Left lung (tissue), 10 donors: Measurements from ENCODE around the gene ANGPTL2. TPM values are rescaled to one million over a fixed set of nuclear protein-coding genes. Genes with fewer than 3 reads are reported as not detected.

Experiments
- ATAC-seq: fragments of 200-7000 bp; cut with Tn5 transposase; one replicate; pipeline ENCODE4 v1.9.1; 2020; ENCODE audit warnings: moderate library complexity
- DNase-seq, 4 donors: peaks; one replicate each; pipeline ENCODE4 v3.0.0-alpha.2; 2013 to 2020
- H3K27ac ChIP-seq, 2 donors: fragments of 200-600 bp; sonication (generic) in 1 of 2; one replicate each; pipeline versions ENCODE4 v1.5.0 to v1.8.0; 2020 to 2021
- H3K27me3 ChIP-seq, 2 donors: fragments of 200-600 bp; sonication (generic) in 1 of 2; one replicate each; pipeline versions ENCODE4 v1.5.0 to v1.8.0; 2020 to 2021
- H3K36me3 ChIP-seq, 2 donors: fragments of 200-600 bp; sonication (generic) in 1 of 2; one replicate each; pipeline versions ENCODE4 v1.5.0 to v1.8.0; 2020 to 2021
- H3K4me1 ChIP-seq, 2 donors: fragments of 200-600 bp; one replicate each; pipeline ENCODE4 v1.8.0; 2021
- H3K4me3 ChIP-seq, 2 donors: fragments of 200-600 bp; sonication (generic) in 1 of 2; one replicate each; pipeline versions ENCODE4 v1.5.0 to v1.8.0; 2020 to 2021; ENCODE audit warnings: mild to moderate bottlenecking in 1 of 2
- H3K9me3 ChIP-seq, 2 donors: fragments of 200-600 bp; sonication (generic) in 1 of 2; one replicate each; pipeline versions ENCODE4 v1.5.0 to v1.8.0; 2020 to 2021
- intact Hi-C, 2 donors: fragments of 100-400 bp; cut with DNase I; formaldehyde crosslinking; loops; one replicate each; pipeline versions ENCODE4 v1.11.2 to v1.14.2; 2022
- polyA plus RNA-seq, 6 donors: library from polyadenylated mRNA; unstranded; fragments of 120-200 nt; gene quantifications; one replicate each; pipeline ENCODE4 v1.2.1, GENCODE V29; 2013; ENCODE audit not compliant: insufficient read length in 6 of 6
- total RNA-seq, 2 donors: library from RNA; stranded (reverse); fragmentation: NEBNext Ultra II Directional; extraction: Animal tissue kit (Norgen Biotek cat#: 25700); gene quantifications; one replicate each; pipeline ENCODE4 v1.2.1, GENCODE V29; 2021
- TF ChIP-seq, protein P1 (sequence below), 2 donors: fragments of 200-600 bp; sonication (generic) in 1 of 2; IDR thresholded peaks; one replicate each; pipeline versions ENCODE4 v1.5.0 to v1.8.0; 2021; ENCODE audit warnings: antibody characterized with exemption in 2 of 2
- donor health status: DM: no; HTN: yes; CAD: no.
- donor health status: DM: no; HTN: no; CAD: no.

Gene ANGPTL2
- total and polyA plus RNA-seq, 8 donors: 22.7 to 34.7 (median 30.1) TPM

DNA sequence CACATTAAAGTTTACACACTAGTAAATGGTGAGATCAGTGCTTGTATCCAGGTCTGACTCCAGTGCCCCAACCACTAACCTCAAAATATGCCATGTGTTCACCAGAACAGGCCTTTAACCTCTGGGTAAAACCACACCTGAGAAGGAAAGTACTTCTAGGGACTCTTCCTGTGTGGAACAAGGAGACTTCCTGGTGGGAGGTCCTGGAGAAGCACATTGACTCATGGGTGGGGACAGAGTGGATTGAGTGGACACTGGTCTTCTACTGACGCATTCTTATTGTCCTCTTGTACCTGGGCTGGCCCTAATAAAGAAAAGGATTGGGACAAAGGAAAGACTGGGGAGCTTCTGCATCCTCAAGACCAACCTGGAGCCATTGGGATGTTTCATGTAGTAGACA is 43.4 kb downstream of the ANGPTL2 start:
- H3K36me3 ChIP-seq: no peaks in the 10 kb centered on the region
- no peak for ATAC-seq

DNA sequence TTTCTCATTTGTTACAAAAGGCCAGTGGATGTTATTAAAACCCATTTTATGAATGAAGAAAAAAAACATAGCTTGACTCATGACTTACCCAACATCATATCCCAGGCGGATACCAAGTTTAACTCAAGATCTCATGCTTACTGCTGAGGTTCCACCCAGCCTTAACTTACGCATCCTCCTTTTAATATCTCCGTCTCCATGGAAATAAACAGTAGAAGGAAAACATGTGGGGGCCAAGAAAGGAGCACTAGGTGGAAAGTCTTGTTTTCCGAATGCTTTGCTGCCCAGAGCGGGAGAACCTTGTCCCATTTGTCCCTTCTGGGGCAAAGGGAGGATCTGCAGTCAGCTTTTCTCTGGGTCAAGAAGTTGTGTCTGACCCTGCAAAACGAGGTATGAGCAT is 44.1 kb downstream of the ANGPTL2 start:
- DNase-seq: no peak
- no peak overlapping the region for H3K27ac ChIP-seq

More for the DNA sequence above, 43.4 kb downstream of the ANGPTL2 start:
- Histone ChIP-seq H3K27me3 (no peaks in the 10 kb centered on the region), H3K4me3 (no peak overlapping the region), H3K27ac (no peak overlapping the region), H3K4me1 (peaks cover 17 to 26% of the 10 kb centered on the region in 2 donors), H3K9me3 (no peaks in the 10 kb centered on the region)
- TF ChIP-seq, protein P1, sequence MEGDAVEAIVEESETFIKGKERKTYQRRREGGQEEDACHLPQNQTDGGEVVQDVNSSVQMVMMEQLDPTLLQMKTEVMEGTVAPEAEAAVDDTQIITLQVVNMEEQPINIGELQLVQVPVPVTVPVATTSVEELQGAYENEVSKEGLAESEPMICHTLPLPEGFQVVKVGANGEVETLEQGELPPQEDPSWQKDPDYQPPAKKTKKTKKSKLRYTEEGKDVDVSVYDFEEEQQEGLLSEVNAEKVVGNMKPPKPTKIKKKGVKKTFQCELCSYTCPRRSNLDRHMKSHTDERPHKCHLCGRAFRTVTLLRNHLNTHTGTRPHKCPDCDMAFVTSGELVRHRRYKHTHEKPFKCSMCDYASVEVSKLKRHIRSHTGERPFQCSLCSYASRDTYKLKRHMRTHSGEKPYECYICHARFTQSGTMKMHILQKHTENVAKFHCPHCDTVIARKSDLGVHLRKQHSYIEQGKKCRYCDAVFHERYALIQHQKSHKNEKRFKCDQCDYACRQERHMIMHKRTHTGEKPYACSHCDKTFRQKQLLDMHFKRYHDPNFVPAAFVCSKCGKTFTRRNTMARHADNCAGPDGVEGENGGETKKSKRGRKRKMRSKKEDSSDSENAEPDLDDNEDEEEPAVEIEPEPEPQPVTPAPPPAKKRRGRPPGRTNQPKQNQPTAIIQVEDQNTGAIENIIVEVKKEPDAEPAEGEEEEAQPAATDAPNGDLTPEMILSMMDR (IDR thresholded peaks at IDR 0.05): no peak
- DNase-seq: no peak
- intact Hi-C loops: no loop called here

DNA sequence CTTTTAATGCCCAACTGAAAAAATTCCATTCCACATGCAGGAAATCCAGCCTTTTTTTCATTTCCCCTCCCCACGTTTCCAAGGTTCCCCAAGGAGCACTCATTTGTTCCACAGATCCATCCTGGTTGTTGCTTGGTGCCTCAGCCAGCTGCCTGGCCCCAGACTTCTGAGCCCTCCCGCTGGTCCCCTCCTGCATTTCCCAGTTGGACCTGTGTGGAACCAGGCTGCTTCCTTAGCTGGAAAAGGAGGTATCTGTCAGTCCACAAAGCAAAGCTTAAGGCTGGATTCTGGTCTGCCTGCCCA is 44.8 kb downstream of the ANGPTL2 start:
- Histone ChIP-seq H3K4me1 (peaks cover 11 to 26% of the 10 kb centered on the region in 2 donors), H3K27me3 (no peaks in the 10 kb centered on the region), H3K4me3 (no peak overlapping the region), H3K9me3 (no peaks in the 10 kb centered on the region), H3K27ac (no peak overlapping the region), H3K36me3 (no peaks in the 10 kb centered on the region)
- DNase-seq (no peak), ATAC-seq (no peak)
- intact Hi-C loops: no loop called here
- TF ChIP-seq, protein P1 (IDR thresholded peaks at IDR 0.05): no peak

More for the DNA sequence above, 44.1 kb downstream of the ANGPTL2 start:
- TF ChIP-seq, protein P1 (IDR thresholded peaks at IDR 0.05): no peak
- H3K9me3 ChIP-seq: no peaks in the 10 kb centered on the region
- H3K36me3 ChIP-seq: no peaks in the 10 kb centered on the region
- no peak for ATAC-seq
- intact Hi-C loops: no loop called here
- no peaks in the 10 kb centered on the region for H3K27me3 ChIP-seq
- peaks cover 12 to 26% of the 10 kb centered on the region in 2 donors for H3K4me1 ChIP-seq
- no peak overlapping the region for H3K4me3 ChIP-seq

DNA sequence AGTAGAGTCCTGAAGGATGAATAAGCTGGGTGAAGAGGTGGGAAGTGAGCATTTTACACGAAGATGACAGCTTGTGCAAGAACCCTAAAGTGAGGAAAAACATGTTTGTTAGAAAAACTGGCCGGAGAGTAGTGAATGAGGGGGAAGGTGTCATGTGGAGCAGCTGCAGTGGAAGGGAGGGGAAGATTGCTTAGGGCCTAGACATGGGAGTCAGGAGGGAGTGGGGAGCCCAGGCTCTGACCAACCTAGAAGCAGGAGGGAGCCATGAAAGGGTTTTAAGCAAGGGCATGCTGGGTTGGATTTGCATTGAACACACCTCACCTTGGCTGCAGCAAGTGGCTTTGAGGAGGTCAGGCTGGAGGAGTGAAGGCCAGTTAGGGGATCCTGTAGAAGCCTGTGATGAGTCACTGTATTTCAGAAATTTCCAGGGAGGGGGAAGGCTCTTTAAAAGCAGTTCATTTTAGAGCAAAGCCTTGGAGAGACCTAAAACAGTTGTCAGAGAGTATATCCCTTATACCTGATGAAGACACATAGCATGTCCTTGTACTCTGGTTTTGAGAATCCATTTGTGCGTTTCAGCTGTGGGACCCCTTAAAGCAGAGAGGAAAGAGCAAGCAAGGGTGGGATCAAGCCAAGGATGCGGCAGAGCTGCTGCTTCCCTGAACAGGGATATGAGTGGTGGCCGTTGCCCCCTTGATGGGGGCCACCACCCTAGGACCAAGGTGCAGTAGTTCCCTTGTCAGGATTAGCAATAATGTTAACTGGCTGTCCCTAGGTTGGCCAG is 45.4 kb downstream of the ANGPTL2 start:
- intact Hi-C loops: no loop called here
- no peak overlapping the region for H3K4me3 ChIP-seq
- TF ChIP-seq, protein P1 (IDR thresholded peaks at IDR 0.05): no peak
- peaks cover 11 to 26% of the 10 kb centered on the region in 2 donors for H3K4me1 ChIP-seq
- no peak overlapping the region for H3K27ac ChIP-seq
- DNase-seq (no peak), ATAC-seq (peak; percentile 38)
- H3K36me3 ChIP-seq: no peaks in the 10 kb centered on the region
- H3K9me3 ChIP-seq: no peaks in the 10 kb centered on the region
- H3K27me3 ChIP-seq: no peaks in the 10 kb centered on the region

DNA sequence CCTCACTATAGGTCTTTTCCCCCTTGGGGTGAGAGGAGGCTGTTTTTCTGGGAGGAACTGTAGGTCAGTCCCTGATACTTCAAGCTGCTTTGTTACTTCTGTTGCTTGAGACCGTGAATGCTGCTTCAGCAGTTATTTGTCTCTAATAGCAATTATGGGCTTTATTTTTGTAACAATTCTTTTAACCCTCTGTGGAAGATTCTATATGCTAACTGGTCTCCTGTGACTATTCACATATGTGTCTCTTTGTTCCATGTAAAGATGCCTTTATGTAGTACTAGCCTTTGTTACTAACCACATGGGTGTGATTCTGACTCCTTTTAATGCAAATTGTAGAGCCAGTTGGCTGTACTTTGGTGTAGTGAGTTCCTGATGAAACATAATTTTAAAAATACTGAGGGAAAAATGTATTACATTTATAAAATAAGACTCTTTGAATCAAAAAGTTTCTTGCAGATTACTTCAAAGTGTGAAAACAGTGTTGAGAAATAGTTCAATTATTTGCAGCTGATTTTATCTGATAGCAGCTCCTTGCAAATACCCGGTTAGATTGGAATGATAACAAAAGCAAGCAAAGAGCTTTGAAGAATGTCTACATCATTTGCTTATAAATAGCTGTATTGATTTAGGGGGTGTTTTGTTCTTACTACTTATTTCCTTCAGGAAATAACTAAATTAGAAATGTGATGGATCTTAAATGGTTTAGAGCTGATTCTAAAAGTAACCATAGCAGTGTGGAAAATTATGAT is 46.6 kb downstream of the ANGPTL2 start:
- Histone ChIP-seq H3K4me3 (no peak overlapping the region), H3K27ac (no peak overlapping the region), H3K27me3 (no peaks in the 10 kb centered on the region), H3K9me3 (peaks cover 0 to 9% of the 10 kb centered on the region in 2 donors), H3K36me3 (no peaks in the 10 kb centered on the region), H3K4me1 (peaks cover 11 to 26% of the 10 kb centered on the region in 2 donors)
- intact Hi-C loops: no loop called here
- TF ChIP-seq, protein P1 (IDR thresholded peaks at IDR 0.05): no peak
- ATAC-seq (peak; percentile 31), DNase-seq (no peak)
